ENCODE data around the gene MAD1L1.

MAD1L1 gene

GRCh38 chr7:1785839-1786238 lies 446.9 kb downstream of the MAD1L1 start:
- Histone ChIP-seq H3K27ac (ENCODE audit: low read depth, low read length) (no peak overlapping the region), H3K4me1 (ENCODE audit: control insufficient read depth, low read length) (no peaks in the 10 kb centered on the region)
- TF ChIP-seq EZH2phosphoT487 (IDR thresholded peaks at IDR 0.05; ENCODE audit: borderline replicate concordance, low read length) (no peak), CTCF (IDR thresholded peaks at IDR 0.05; ENCODE audit: low read depth, low read length, poor library complexity, severe bottlenecking) (no peak)

GRCh38 chr7:1781369-1781768 lies 451.4 kb downstream of the MAD1L1 start:
- H3K27me3 ChIP-seq (ENCODE audit: control insufficient read depth, low read length) = peaks cover 4% of the 10 kb centered on the region; the same call in 1 of the 2 replicates
- H3K9me3 ChIP-seq (ENCODE audit: control insufficient read depth, insufficient read depth, low read length) = 0 out of 2 replicates have a peak, but pooled peaks cover 2% of the 10 kb centered on the region
- H3K4me1 ChIP-seq (ENCODE audit: control insufficient read depth, low read length) = no peaks in the 10 kb centered on the region
- H4K20me1 ChIP-seq (ENCODE audit: control insufficient read depth, insufficient read depth, low read depth, low read length) = no peaks in the 10 kb centered on the region
- H3K27ac ChIP-seq (ENCODE audit: low read depth, low read length) = no peak overlapping the region
- H3K9me2 ChIP-seq (replicated peaks; ENCODE audit: control insufficient read depth, low read length) = no peaks in the 10 kb centered on the region
- H3K4me3 ChIP-seq (ENCODE audit: low read length) = no peak overlapping the region
- no peaks in the 10 kb centered on the region for H3K36me3 ChIP-seq (ENCODE audit: control insufficient read depth, low read length)
- H3K4me2 ChIP-seq (ENCODE audit: low read length) = no peak overlapping the region
- no peaks in the 10 kb centered on the region for H3F3A ChIP-seq (ENCODE audit: control insufficient read depth, insufficient read depth)
- H3K79me2 ChIP-seq (ENCODE audit: control insufficient read depth, low read length) = no peaks in the 10 kb centered on the region
- no peak for TF ChIP-seq EZH2phosphoT487 (IDR thresholded peaks at IDR 0.05; ENCODE audit: borderline replicate concordance, low read length)

More at GRCh38 chr7:1785839-1786238, 446.9 kb downstream of the MAD1L1 start:
- no peak overlapping the region for H3K4me2 ChIP-seq (ENCODE audit: low read length)
- no peaks in the 10 kb centered on the region for H4K20me1 ChIP-seq (ENCODE audit: control insufficient read depth, insufficient read depth, low read depth, low read length)
- 0 out of 2 replicates have a peak, but pooled peaks cover 2% of the 10 kb centered on the region for H3K9me3 ChIP-seq (ENCODE audit: control insufficient read depth, insufficient read depth, low read length)
- H3K27me3 ChIP-seq (ENCODE audit: control insufficient read depth, low read length) = no peaks in the 10 kb centered on the region
- no peaks in the 10 kb centered on the region for H3K79me2 ChIP-seq (ENCODE audit: control insufficient read depth, low read length)
- no peaks in the 10 kb centered on the region for H3F3A ChIP-seq (ENCODE audit: control insufficient read depth, insufficient read depth)
- H3K4me3 ChIP-seq (ENCODE audit: low read length) = no peak overlapping the region
- H3K36me3 ChIP-seq (ENCODE audit: control insufficient read depth, low read length) = no peaks in the 10 kb centered on the region
- no peaks in the 10 kb centered on the region for H3K9me2 ChIP-seq (replicated peaks; ENCODE audit: control insufficient read depth, low read length)

GRCh38 chr7:1779445-1779844 lies 453.3 kb downstream of the MAD1L1 start:
- Histone ChIP-seq H3K4me2 (ENCODE audit: low read length) (no peak overlapping the region), H3K27ac (ENCODE audit: low read depth, low read length) (no peak overlapping the region), H3F3A (ENCODE audit: control insufficient read depth, insufficient read depth) (no peaks in the 10 kb centered on the region), H3K4me3 (ENCODE audit: low read length) (no peak overlapping the region), H3K9me3 (ENCODE audit: control insufficient read depth, insufficient read depth, low read length) (no peaks in the 10 kb centered on the region), H3K4me1 (ENCODE audit: control insufficient read depth, low read length) (no peaks in the 10 kb centered on the region), H3K9me2 (replicated peaks; ENCODE audit: control insufficient read depth, low read length) (no peaks in the 10 kb centered on the region), H3K79me2 (ENCODE audit: control insufficient read depth, low read length) (no peaks in the 10 kb centered on the region), H4K20me1 (ENCODE audit: control insufficient read depth, insufficient read depth, low read depth, low read length) (no peaks in the 10 kb centered on the region), H3K36me3 (ENCODE audit: control insufficient read depth, low read length) (no peaks in the 10 kb centered on the region), H3K27me3 (ENCODE audit: control insufficient read depth, low read length) (peaks cover 7% of the 10 kb centered on the region; the same call in 1 of the 2 replicates)
- TF ChIP-seq CTCF (IDR thresholded peaks at IDR 0.05; ENCODE audit: low read depth, low read length, poor library complexity, severe bottlenecking) (no peak), EZH2phosphoT487 (IDR thresholded peaks at IDR 0.05; ENCODE audit: borderline replicate concordance, low read length) (no peak)

- Histone ChIP-seq H3K27ac (ENCODE audit: low read depth, low read length) (no peak overlapping the region), H3K4me1 (ENCODE audit: control insufficient read depth, low read length) (no peaks in the 10 kb centered on the region), H3K79me2 (ENCODE audit: control insufficient read depth, low read length) (no peaks in the 10 kb centered on the region), H3K4me2 (ENCODE audit: low read length) (no peak overlapping the region), H3F3A (ENCODE audit: control insufficient read depth, insufficient read depth) (no peaks in the 10 kb centered on the region), H4K20me1 (ENCODE audit: control insufficient read depth, insufficient read depth, low read depth, low read length) (no peaks in the 10 kb centered on the region), H3K36me3 (ENCODE audit: control insufficient read depth, low read length) (no peaks in the 10 kb centered on the region), H3K9me2 (replicated peaks; ENCODE audit: control insufficient read depth, low read length) (no peaks in the 10 kb centered on the region), H3K4me3 (ENCODE audit: low read length) (no peak overlapping the region), H3K9me3 (ENCODE audit: control insufficient read depth, insufficient read depth, low read length) (no peaks in the 10 kb centered on the region), H3K27me3 (ENCODE audit: control insufficient read depth, low read length) (peaks cover 7% of the 10 kb centered on the region; the same call in 1 of the 2 replicates)
- TF ChIP-seq EZH2phosphoT487 (IDR thresholded peaks at IDR 0.05; ENCODE audit: borderline replicate concordance, low read length) (no peak), CTCF (IDR thresholded peaks at IDR 0.05; ENCODE audit: low read depth, low read length, poor library complexity, severe bottlenecking) (no peak)
Observed at GRCh38 chr7:1777122-1777521, 455.6 kb downstream of the MAD1L1 start.
